ENCODE results near the gene NTN3.
A peak's percentile ranks its signal among the peaks of the same experiment; 100 is the strongest.

The NTN3 gene

GRCh38 chr16:2449118-2449517, 22.0 kb upstream of the NTN3 start:
- no peak overlapping the region for H3K9ac ChIP-seq (ENCODE audit: low read length)
- H3K4me3 ChIP-seq (ENCODE audit: low read length) = no peak overlapping the region
- no peaks in the 10 kb centered on the region for H3K9me3 ChIP-seq (ENCODE audit: control insufficient read depth, low read length)
- no peaks in the 10 kb centered on the region for H3K27me3 ChIP-seq (ENCODE audit: control insufficient read depth, insufficient read depth, low read length)
- H3K4me1 ChIP-seq (ENCODE audit: control insufficient read depth, insufficient read depth, low read length) = no peaks in the 10 kb centered on the region
- H3K36me3 ChIP-seq (ENCODE audit: control insufficient read depth, insufficient read depth, low read length) = no peaks in the 10 kb centered on the region

DNA sequence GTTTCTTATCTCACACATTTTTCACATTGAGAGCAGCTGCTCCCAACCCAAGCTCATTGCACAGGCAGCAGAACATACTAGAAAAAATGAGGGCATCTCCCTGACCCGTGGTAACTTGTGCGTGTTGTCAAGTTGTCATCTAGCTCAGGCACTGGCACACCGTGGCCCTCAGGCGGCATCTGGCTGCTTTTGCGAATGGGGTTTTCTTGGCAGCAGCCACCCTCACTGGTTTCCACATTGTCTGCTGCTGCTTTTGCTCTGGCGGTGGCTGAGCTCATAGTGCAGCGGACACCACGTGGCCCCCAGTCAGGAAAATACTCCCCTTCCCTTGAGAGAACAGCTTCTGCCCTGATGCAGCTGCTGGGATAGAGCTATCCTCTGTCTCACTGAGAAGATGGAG, 20.6 kb upstream of the NTN3 start:
- Histone ChIP-seq H3K9me3 (ENCODE audit: control insufficient read depth, low read length) (no peaks in the 10 kb centered on the region), H3K27me3 (ENCODE audit: control insufficient read depth, insufficient read depth, low read length) (no peaks in the 10 kb centered on the region), H3K9ac (ENCODE audit: low read length) (no peak overlapping the region), H3K4me1 (ENCODE audit: control insufficient read depth, insufficient read depth, low read length) (no peaks in the 10 kb centered on the region), H3K4me3 (ENCODE audit: low read length) (no peak overlapping the region), H3K36me3 (ENCODE audit: control insufficient read depth, insufficient read depth, low read length) (no peaks in the 10 kb centered on the region)

DNA sequence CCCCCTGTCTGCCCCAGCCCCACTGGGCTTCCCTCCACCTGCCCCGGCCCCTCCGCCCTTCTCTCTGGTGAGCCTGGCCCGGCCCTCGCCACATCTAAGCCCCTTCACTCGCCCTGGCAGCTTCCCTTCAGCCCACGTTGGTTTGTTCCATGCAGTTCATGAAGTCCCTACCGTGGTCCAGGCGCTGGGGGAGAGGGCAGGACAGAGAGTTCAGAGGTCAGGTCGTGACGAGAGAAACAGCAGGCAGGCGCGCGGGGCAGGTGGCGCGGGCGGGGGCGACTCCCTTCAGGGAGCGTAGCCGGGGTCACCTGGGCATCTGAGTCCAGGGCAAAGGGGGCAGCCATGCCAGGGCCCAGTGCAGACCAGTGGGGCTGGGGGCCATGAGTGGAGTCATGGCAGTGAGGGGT, 20.1 kb upstream of the NTN3 start:
- H3K9me3 ChIP-seq (ENCODE audit: control insufficient read depth, low read length) = no peaks in the 10 kb centered on the region
- no peaks in the 10 kb centered on the region for H3K4me1 ChIP-seq (ENCODE audit: control insufficient read depth, insufficient read depth, low read length)
- no peaks in the 10 kb centered on the region for H3K27me3 ChIP-seq (ENCODE audit: control insufficient read depth, insufficient read depth, low read length)
- H3K4me3 ChIP-seq (ENCODE audit: low read length) = no peak overlapping the region
- H3K9ac ChIP-seq (ENCODE audit: low read length) = no peak overlapping the region
- no peaks in the 10 kb centered on the region for H3K36me3 ChIP-seq (ENCODE audit: control insufficient read depth, insufficient read depth, low read length)

- Histone ChIP-seq H3K9ac (ENCODE audit: low read length) (no peak overlapping the region), H3K27me3 (ENCODE audit: control insufficient read depth, insufficient read depth, low read length) (no peaks in the 10 kb centered on the region), H3K4me1 (ENCODE audit: control insufficient read depth, insufficient read depth, low read length) (no peaks in the 10 kb centered on the region), H3K9me3 (ENCODE audit: control insufficient read depth, low read length) (no peaks in the 10 kb centered on the region), H3K4me3 (ENCODE audit: low read length) (no peak overlapping the region), H3K36me3 (ENCODE audit: control insufficient read depth, insufficient read depth, low read length) (no peaks in the 10 kb centered on the region)
These were observed 19.2 kb upstream of the NTN3 start for GRCh38 chr16:2451851-2452320.

GRCh38 chr16:2452650-2453049, 18.4 kb upstream of the NTN3 start:
- no peaks in the 10 kb centered on the region for H3K4me1 ChIP-seq (ENCODE audit: control insufficient read depth, insufficient read depth, low read length)
- H3K9ac ChIP-seq (ENCODE audit: low read length) = no peak overlapping the region
- no peak overlapping the region for H3K4me3 ChIP-seq (ENCODE audit: low read length)
- H3K36me3 ChIP-seq (ENCODE audit: control insufficient read depth, insufficient read depth, low read length) = no peaks in the 10 kb centered on the region
- no peaks in the 10 kb centered on the region for H3K9me3 ChIP-seq (ENCODE audit: control insufficient read depth, low read length)
- no peaks in the 10 kb centered on the region for H3K27me3 ChIP-seq (ENCODE audit: control insufficient read depth, insufficient read depth, low read length)

DNA sequence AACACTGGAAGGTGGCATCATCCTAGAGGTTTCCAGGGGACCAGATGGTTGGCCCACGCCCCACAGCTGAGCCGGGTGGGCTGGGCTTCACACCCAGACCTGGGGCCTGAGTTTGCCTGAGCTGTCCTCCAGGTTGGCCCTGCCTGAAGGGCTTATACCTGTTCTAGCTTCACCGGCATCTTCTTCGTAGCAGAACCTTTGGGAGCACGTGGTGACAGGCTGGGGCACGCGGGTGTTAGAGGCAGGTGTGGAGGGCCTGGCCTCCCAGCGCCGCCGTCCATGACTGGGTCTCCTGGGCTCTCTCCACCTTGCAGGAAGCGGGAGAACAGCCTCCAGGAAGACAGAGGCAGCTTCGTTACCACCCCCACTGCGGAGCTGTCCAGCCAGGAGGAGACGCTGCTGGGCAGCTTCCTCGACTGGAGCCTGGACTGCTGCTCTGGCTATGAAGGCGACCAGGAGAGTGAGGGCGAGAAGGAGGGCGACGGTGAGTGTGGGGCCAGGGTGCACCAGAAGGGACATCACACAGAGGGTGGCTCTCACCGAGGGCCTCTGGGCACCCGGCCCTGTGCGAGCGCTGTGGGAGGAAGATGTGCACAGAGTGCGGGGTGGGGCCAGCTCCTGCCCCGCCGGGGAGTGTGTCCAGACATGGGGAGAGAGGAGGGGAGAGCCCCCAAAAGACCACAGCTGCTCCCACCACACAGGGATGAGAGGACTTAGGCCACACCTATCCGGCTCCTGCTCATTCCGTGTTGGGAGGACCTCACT, 15.8 kb upstream of the NTN3 start:
- no peaks in the 10 kb centered on the region for H3K9me3 ChIP-seq (ENCODE audit: control insufficient read depth, low read length)
- no peak overlapping the region for H3K9ac ChIP-seq (ENCODE audit: low read length)
- H3K36me3 ChIP-seq (ENCODE audit: control insufficient read depth, insufficient read depth, low read length) = no peaks in the 10 kb centered on the region
- no peak overlapping the region for H3K4me3 ChIP-seq (ENCODE audit: low read length)
- peaks cover 9% of the 10 kb centered on the region for H3K4me1 ChIP-seq (ENCODE audit: control insufficient read depth, insufficient read depth, low read length)
- H3K27me3 ChIP-seq (ENCODE audit: control insufficient read depth, insufficient read depth, low read length) = no peaks in the 10 kb centered on the region

DNA sequence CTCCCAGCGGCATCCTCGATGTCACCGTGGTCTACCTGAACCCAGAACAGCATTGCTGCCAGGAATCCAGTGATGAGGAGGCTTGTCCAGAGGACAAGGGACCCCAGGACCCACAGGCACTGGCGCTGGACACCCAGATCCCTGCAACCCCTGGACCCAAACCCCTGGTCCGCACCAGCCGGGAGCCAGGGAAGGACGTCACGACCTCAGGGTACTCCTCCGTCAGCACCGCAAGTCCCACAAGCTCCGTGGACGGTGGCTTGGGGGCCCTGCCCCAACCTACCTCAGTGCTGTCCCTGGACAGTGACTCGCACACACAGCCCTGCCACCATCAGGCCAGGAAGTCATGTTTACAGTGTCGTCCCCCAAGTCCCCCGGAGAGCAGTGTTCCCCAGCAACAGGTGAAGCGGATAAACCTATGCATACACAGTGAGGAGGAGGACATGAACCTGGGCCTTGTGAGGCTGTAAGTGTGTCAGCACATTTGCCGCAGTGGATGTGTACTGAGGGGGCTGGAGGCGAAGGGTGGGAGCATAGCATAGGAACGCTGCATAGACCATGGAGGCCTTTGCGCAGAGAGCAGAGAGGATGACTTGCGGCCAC, 14.4 kb upstream of the NTN3 start:
- Histone ChIP-seq H3K4me1 (ENCODE audit: control insufficient read depth, insufficient read depth, low read length) (peaks cover 13% of the 10 kb centered on the region), H3K4me3 (ENCODE audit: low read length) (no peak overlapping the region), H3K27me3 (ENCODE audit: control insufficient read depth, insufficient read depth, low read length) (no peaks in the 10 kb centered on the region), H3K9me3 (ENCODE audit: control insufficient read depth, low read length) (no peaks in the 10 kb centered on the region), H3K36me3 (ENCODE audit: control insufficient read depth, insufficient read depth, low read length) (no peaks in the 10 kb centered on the region), H3K9ac (ENCODE audit: low read length) (no peak overlapping the region)

GRCh38 chr16:2457267-2457666, 13.8 kb upstream of the NTN3 start:
- Histone ChIP-seq H3K27me3 (ENCODE audit: control insufficient read depth, insufficient read depth, low read length) (no peaks in the 10 kb centered on the region), H3K9ac (ENCODE audit: low read length) (no peak overlapping the region), H3K36me3 (ENCODE audit: control insufficient read depth, insufficient read depth, low read length) (no peaks in the 10 kb centered on the region), H3K4me3 (ENCODE audit: low read length) (no peak overlapping the region), H3K4me1 (ENCODE audit: control insufficient read depth, insufficient read depth, low read length) (peaks cover 13% of the 10 kb centered on the region), H3K9me3 (ENCODE audit: control insufficient read depth, low read length) (no peaks in the 10 kb centered on the region)

DNA sequence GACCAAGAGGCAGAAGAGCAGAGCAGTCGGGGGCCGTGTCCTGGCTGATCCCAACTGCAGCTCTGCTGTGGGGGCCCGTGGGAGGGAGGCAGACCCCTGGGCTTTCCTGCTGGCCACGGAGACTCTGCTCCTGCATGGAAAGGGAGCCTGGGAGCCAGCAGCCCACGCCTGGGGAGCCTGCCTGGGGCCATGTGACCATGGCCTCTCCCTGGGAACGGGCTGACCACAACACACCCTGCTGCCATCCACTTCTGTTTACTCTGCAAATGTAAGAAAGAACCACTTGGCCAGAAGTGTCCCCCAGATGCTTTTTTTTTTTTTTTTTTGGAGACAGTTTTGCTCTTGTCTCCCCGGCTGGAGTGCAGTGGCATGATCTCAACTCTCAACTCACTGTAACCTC, 13.2 kb upstream of the NTN3 start:
- Histone ChIP-seq H3K9me3 (ENCODE audit: control insufficient read depth, low read length) (no peaks in the 10 kb centered on the region), H3K9ac (ENCODE audit: low read length) (no peak overlapping the region), H3K36me3 (ENCODE audit: control insufficient read depth, insufficient read depth, low read length) (no peaks in the 10 kb centered on the region), H3K27me3 (ENCODE audit: control insufficient read depth, insufficient read depth, low read length) (no peaks in the 10 kb centered on the region), H3K4me3 (ENCODE audit: low read length) (no peak overlapping the region), H3K4me1 (ENCODE audit: control insufficient read depth, insufficient read depth, low read length) (peaks cover 13% of the 10 kb centered on the region)

DNA sequence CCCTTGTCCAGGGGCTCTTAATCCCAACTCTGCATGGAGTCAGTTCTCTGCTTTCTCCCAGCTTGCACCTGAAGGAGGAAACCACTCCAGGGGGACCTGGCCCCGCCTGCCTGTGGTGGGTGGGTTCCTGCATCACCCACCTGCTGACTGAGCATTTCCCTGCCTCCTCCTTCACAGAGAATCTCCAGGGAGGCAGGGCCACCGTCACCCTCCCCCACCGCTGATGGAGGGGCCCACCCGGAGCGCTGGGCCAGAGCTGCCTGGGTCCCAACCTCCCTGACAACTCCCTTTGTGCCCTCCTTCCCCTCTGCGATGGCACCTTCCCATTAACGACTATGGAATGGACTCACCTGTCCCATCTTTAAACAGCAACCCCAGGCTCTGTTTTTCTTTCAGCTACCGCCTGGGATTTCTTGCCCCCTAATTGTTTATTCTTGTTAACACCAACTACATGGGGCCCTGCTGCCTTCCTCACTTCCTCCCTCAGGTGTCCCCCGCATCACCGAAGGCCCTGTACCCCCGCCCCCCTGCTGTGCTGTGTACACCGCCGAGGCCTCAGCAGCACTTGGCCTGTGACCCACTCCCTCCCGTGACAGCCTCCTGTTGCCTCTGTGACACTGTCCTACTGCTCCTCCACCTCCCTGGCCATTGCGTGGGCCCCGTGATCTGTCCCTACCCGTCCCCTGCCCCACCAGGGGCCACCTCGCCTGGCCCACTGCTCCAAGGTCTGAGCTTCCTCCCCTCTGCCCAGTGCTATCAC, 12.0 kb upstream of the NTN3 start:
- H3K36me3 ChIP-seq (ENCODE audit: control insufficient read depth, insufficient read depth, low read length) = no peaks in the 10 kb centered on the region
- peaks cover 13% of the 10 kb centered on the region for H3K4me1 ChIP-seq (ENCODE audit: control insufficient read depth, insufficient read depth, low read length)
- H3K9ac ChIP-seq (ENCODE audit: low read length) = peak overlapping the region; percentile 66
- no peaks in the 10 kb centered on the region for H3K27me3 ChIP-seq (ENCODE audit: control insufficient read depth, insufficient read depth, low read length)
- H3K4me3 ChIP-seq (ENCODE audit: low read length) = peak overlapping the region; percentile 15
- no peaks in the 10 kb centered on the region for H3K9me3 ChIP-seq (ENCODE audit: control insufficient read depth, low read length)

DNA sequence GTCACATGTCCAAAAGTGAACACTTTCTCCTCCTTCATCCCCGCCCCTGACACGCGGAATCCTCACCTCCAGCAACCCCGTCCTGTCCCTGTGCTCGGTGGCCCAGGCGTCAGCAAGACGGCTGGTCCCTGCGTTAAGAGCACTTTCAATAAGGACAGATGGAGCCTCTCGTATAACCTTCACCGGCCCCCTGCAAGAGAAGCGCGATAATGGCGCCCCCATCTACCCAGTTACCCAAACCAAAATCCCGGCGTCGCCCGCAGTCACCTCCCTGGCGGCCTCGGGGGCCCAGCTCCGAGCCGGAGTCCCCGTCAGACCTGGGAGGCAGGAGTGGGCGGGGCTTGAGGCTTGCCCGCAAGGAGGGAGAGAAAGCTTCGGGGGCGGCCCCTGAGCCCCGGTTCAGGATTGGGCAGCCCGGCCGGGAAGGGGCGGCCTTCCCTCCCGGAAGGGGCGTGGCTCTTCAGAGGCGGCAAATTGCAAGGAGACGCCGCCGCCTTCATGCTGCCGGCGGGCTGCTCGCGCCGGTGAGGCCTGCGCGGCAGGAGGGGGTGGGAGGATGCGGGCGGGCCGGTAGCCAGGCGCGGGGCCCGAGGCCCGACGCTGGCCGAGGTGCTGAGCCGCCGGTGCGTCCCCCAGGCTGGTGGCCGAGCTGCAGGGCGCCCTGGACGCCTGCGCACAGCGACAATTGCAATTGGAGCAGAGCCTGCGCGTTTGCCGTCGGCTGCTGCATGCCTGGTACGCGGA, 11.3 kb upstream of the NTN3 start, which contains the start of gene TEDC2:
TEDC2 (plus strand) TSS at position 463 of the 744 bp plus-strand sequence; CDS start at position 499, 36 bp downstream.
- no peaks in the 10 kb centered on the region for H3K27me3 ChIP-seq (ENCODE audit: control insufficient read depth, insufficient read depth, low read length)
- peak within 1 kb of the TSS; percentile 66 for H3K9ac ChIP-seq (ENCODE audit: low read length)
- H3K36me3 ChIP-seq (ENCODE audit: control insufficient read depth, insufficient read depth, low read length) = no peaks in the 10 kb centered on the region
- H3K4me1 ChIP-seq (ENCODE audit: control insufficient read depth, insufficient read depth, low read length) = peaks cover 13% of the 10 kb centered on the region
- no peaks in the 10 kb centered on the region for H3K9me3 ChIP-seq (ENCODE audit: control insufficient read depth, low read length)
- H3K4me3 ChIP-seq (ENCODE audit: low read length) = peak within 1 kb of the TSS; percentile 15
